GM18505 (cell line): ENCODE measurements around the gene LDB3.
A peak's percentile ranks its signal among the peaks of the same experiment; 100 is the strongest.

Source experiments
- ATAC-seq: cut with Tn5 transposase; IDR thresholded peaks from one replicate; pipeline ENCODE4 v1.9.1; 2021; ENCODE audit not compliant: unreplicated experiment
- POLR2A ChIP-seq: IDR thresholded peaks from 4 replicates; pipeline ENCODE4 v1.6.1; 2011; ENCODE audit warnings: borderline replicate concordance; ENCODE audit not compliant: insufficient read depth, insufficient read length; ENCODE audit errors: extremely low read depth

Gene LDB3

GRCh38 chr10:86703176-86703575, 34.9 kb downstream of the LDB3 start:
- TF ChIP-seq POLR2A: no peak
- no peak for ATAC-seq

- no peak for ATAC-seq
- no peak for TF ChIP-seq POLR2A
These were observed 36.8 kb downstream of the LDB3 start for GRCh38 chr10:86705139-86705538.

- ATAC-seq: no peak
- TF ChIP-seq POLR2A: no peak
These were observed 37.6 kb downstream of the LDB3 start for GRCh38 chr10:86705905-86706304.

GRCh38 chr10:86706401-86706841, 38.1 kb downstream of the LDB3 start:
- TF ChIP-seq POLR2A: no peak

GRCh38 chr10:86706977-86707376, 38.7 kb downstream of the LDB3 start:
- TF ChIP-seq POLR2A: no peak
- ATAC-seq: no peak

More at GRCh38 chr10:86706401-86706841, 38.1 kb downstream of the LDB3 start:
- no peak for ATAC-seq

GRCh38 chr10:86707505-86707904, 39.2 kb downstream of the LDB3 start:
- no peak for ATAC-seq
- no peak for TF ChIP-seq POLR2A

GRCh38 chr10:86708068-86708782, 39.9 kb downstream of the LDB3 start:
- no peak for ATAC-seq
- no peak for TF ChIP-seq POLR2A

GRCh38 chr10:86708783-86709380, 40.6 kb downstream of the LDB3 start:
- ATAC-seq: no peak
- no peak for TF ChIP-seq POLR2A

GRCh38 chr10:86709396-86710185, 41.3 kb downstream of the LDB3 start:
- no peak for TF ChIP-seq POLR2A
- no peak for ATAC-seq

GRCh38 chr10:86710987-86711512, 42.7 kb downstream of the LDB3 start:
- ATAC-seq: peak; percentile 86
- TF ChIP-seq POLR2A: peak; percentile 65

- ATAC-seq: peak; percentile 46
- no peak for TF ChIP-seq POLR2A
These were observed 43.4 kb downstream of the LDB3 start for GRCh38 chr10:86711513-86712316.

- no peak for ATAC-seq
These were observed 44.0 kb downstream of the LDB3 start for GRCh38 chr10:86712317-86712707.

More at GRCh38 chr10:86712317-86712707, 44.0 kb downstream of the LDB3 start:
- TF ChIP-seq POLR2A: peak; percentile 68
